ENCODE measurements around the gene TRPV5.

GRCh38 chr7:142974626-142975025 is 41.1 kb upstream of the TRPV5 start:
- TF ChIP-seq PKNOX1 (IDR thresholded peaks at IDR 0.05) (no peak), FOXM1 (IDR thresholded peaks at IDR 0.05; ENCODE audit: borderline replicate concordance) (no peak), LEF1 (IDR thresholded peaks at IDR 0.05; ENCODE audit: borderline replicate concordance) (no peak), SP1 (IDR thresholded peaks at IDR 0.05) (no peak), BHLHE40 (IDR thresholded peaks at IDR 0.05; ENCODE audit: borderline replicate concordance) (no peak), ELF4 (IDR thresholded peaks at IDR 0.05) (no peak), NFRKB (IDR thresholded peaks at IDR 0.05) (no peak)
